Measurements from ENCODE around the gene OVCA2. TPM values are rescaled to one million over a fixed set of nuclear protein-coding genes. Genes with fewer than 3 reads are reported as not detected.

Gene OVCA2
- total RNA-seq, 1 experiment from 2014 or later = 24.6 TPM

- Histone ChIP-seq H3K18ac (ENCODE audit: insufficient read length, low read depth, low read length) (no peak overlapping the region), H3K23me2 (ENCODE audit: insufficient read length, low read depth, low read length, poor library complexity, severe bottlenecking) (no peaks in the 10 kb centered on the region), H3K56ac (ENCODE audit: insufficient read length, low read depth, low read length) (no peak overlapping the region), H2BK20ac (ENCODE audit: low read depth, low read length, poor library complexity, severe bottlenecking) (no peak overlapping the region), H3K4me2 (ENCODE audit: insufficient read depth, insufficient read length, low read length) (no peak overlapping the region), H4K5ac (ENCODE audit: insufficient read length, low read depth, low read length) (no peak overlapping the region), H3K27me3 (ENCODE audit: insufficient read depth, low read length) (no peaks in the 10 kb centered on the region), H3K79me2 (ENCODE audit: insufficient read depth, low read length) (no peaks in the 10 kb centered on the region), H2BK5ac (ENCODE audit: insufficient read length, low read length) (no peak overlapping the region), H3T11ph (ENCODE audit: low read length) (no peak overlapping the region), H3K4ac (ENCODE audit: low read depth, low read length) (no peak overlapping the region), H3K9me3 (ENCODE audit: control insufficient read depth, low read depth, low read length) (no peaks in the 10 kb centered on the region), H3K27ac (ENCODE audit: insufficient read length, low read depth, low read length) (no peak overlapping the region), H3K9ac (ENCODE audit: extremely low read depth, insufficient read length, low read length) (no peak overlapping the region), H2AK5ac (ENCODE audit: insufficient read length, low read length) (no peak overlapping the region), H4K8ac (replicated peaks; ENCODE audit: insufficient read length, low read depth, low read length) (no peak overlapping the region), H2AFZ (ENCODE audit: low read length) (no peak overlapping the region), H3K23ac (ENCODE audit: insufficient read length, low read depth, low read length) (no peak overlapping the region), H2BK120ac (ENCODE audit: low read depth, low read length, poor library complexity, severe bottlenecking) (no peak overlapping the region), H4K91ac (ENCODE audit: insufficient read length, low read depth, low read length) (no peak overlapping the region), H3K4me1 (ENCODE audit: insufficient read depth, low read length) (peaks cover 5% of the 10 kb centered on the region; the same call in 1 of the 2 replicates), H2BK12ac (ENCODE audit: insufficient read length, low read depth, low read length) (no peak overlapping the region), H4K20me1 (ENCODE audit: control insufficient read depth, insufficient read depth, insufficient read length) (peaks cover 2% of the 10 kb centered on the region), H3K14ac (ENCODE audit: insufficient read depth, low read length) (no peak overlapping the region), H2BK15ac (ENCODE audit: low read depth, low read length) (no peak overlapping the region), H3K79me1 (ENCODE audit: insufficient read depth, low read depth, low read length, poor library complexity, severe bottlenecking) (no peaks in the 10 kb centered on the region)
- no peak for TF ChIP-seq CTCF (conservative IDR thresholded peaks at IDR 0.05)
- H3K4me1 Mint-ChIP-seq = peaks cover 45 to 52% of the 10 kb centered on the region in 2 experiments
- no peak for DNase-seq
- WGBS (ENCODE audit: extremely low coverage, insufficient read length, low lambda C conversion rate) = no CpG with 5 or more reads among the region's 14 CpGs
- peak overlapping the region in 1 of 3 experiments; percentile 45; a peak in 1 of 7 replicates for H3K27ac Mint-ChIP-seq
- H3K36me3 Mint-ChIP-seq (ENCODE audit: insufficient read depth in 1 of 3, low read depth in 3 of 3) = peaks cover 3 to 48% (median 22%) of the 10 kb centered on the region in 3 experiments
- no peaks in the 10 kb centered on the region for H3K9me3 Mint-ChIP-seq
- H3K27me3 Mint-ChIP-seq (ENCODE audit: low read depth) = no peaks in the 10 kb centered on the region
- no peak overlapping the region for H3K4me3 Mint-ChIP-seq
These were observed 25.3 kb downstream of the OVCA2 start for GRCh38 chr17:2067048-2067561.

Measured in H9 (cell line).